ENCODE data around the gene PAX2. TPM values are rescaled to one million over a fixed set of nuclear protein-coding genes. Genes with fewer than 3 reads are reported as not detected.

Gene PAX2
- total RNA-seq, 4 donors from 2014 or later, result not detected

DNA sequence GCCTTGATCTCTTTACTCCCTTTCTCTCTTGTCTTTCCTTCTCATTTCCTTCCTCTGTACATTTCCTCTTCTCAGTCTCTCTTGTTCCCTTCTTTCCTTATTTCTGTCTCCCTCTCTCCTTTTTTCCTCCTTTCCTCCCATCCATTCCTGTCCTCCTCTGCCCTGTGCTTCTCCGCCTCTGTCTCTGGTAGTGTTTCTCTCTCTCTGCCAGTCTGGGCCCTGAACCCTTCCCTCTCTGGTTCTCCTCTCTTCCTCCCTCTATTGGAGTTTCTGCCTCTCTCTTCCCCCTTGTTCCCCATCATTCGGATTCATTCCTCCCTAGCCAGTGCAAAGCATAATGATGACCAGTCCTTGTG lies 13.2 kb upstream of the PAX2 start:
- Histone ChIP-seq H3K4me1 (peaks cover 0 to 40% (median 25%) of the 10 kb centered on the region in 3 donors), H3K4me3 (no peak overlapping the region), H3K27ac (no peak overlapping the region), H3K27me3 (peaks cover 100% of the 10 kb centered on the region), H3K36me3 (no peaks in the 10 kb centered on the region), H3K9me3 (no peaks in the 10 kb centered on the region)
- TF ChIP-seq EP300 (IDR thresholded peaks at IDR 0.05) (no peak), POLR2A (IDR thresholded peaks at IDR 0.05) (no peak), POLR2AphosphoS5 (IDR thresholded peaks at IDR 0.05) (no peak)
- TF ChIP-seq, protein P1, sequence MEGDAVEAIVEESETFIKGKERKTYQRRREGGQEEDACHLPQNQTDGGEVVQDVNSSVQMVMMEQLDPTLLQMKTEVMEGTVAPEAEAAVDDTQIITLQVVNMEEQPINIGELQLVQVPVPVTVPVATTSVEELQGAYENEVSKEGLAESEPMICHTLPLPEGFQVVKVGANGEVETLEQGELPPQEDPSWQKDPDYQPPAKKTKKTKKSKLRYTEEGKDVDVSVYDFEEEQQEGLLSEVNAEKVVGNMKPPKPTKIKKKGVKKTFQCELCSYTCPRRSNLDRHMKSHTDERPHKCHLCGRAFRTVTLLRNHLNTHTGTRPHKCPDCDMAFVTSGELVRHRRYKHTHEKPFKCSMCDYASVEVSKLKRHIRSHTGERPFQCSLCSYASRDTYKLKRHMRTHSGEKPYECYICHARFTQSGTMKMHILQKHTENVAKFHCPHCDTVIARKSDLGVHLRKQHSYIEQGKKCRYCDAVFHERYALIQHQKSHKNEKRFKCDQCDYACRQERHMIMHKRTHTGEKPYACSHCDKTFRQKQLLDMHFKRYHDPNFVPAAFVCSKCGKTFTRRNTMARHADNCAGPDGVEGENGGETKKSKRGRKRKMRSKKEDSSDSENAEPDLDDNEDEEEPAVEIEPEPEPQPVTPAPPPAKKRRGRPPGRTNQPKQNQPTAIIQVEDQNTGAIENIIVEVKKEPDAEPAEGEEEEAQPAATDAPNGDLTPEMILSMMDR (IDR thresholded peaks at IDR 0.05), result no peak
- ATAC-seq, result no peak
- WGBS, 2 donors (ENCODE audit: low coverage in 1 of 2), result 75 to 100% methylated on average over 1 to 2 of the region's 2 CpGs

- H3K36me3 ChIP-seq, result no peaks in the 10 kb centered on the region
- no peak for TF ChIP-seq POLR2AphosphoS5 (IDR thresholded peaks at IDR 0.05)
- TF ChIP-seq, protein P1 (IDR thresholded peaks at IDR 0.05), result no peak
- no peak for TF ChIP-seq EP300 (IDR thresholded peaks at IDR 0.05)
- TF ChIP-seq POLR2A (IDR thresholded peaks at IDR 0.05), result no peak
- H3K4me3 ChIP-seq, result no peak overlapping the region
- peaks cover 0 to 49% (median 34%) of the 10 kb centered on the region in 3 donors for H3K4me1 ChIP-seq
- H3K9me3 ChIP-seq, result no peaks in the 10 kb centered on the region
- 84% methylated on average over 3 of the region's 6 CpGs; no CpG with 5 or more reads in 1 of the 2 donors for WGBS, 2 donors (ENCODE audit: low coverage in 1 of 2)
- no peak overlapping the region for H3K27ac ChIP-seq
- peaks cover 100% of the 10 kb centered on the region for H3K27me3 ChIP-seq
- ATAC-seq, result no peak
These were observed 12.1 kb upstream of the PAX2 start for GRCh38 chr10:100733329-100733728.

- H3K36me3 ChIP-seq, result no peaks in the 10 kb centered on the region
- TF ChIP-seq POLR2AphosphoS5 (IDR thresholded peaks at IDR 0.05) (no peak), EP300 (IDR thresholded peaks at IDR 0.05) (no peak), POLR2A (IDR thresholded peaks at IDR 0.05) (no peak)
- TF ChIP-seq, protein P1 (IDR thresholded peaks at IDR 0.05), result no peak
- H3K4me1 ChIP-seq, result peaks cover 0 to 49% (median 31%) of the 10 kb centered on the region in 3 donors
- no peak overlapping the region for H3K27ac ChIP-seq
- no peak for ATAC-seq
- whole genome bisulfite sequencing, 2 donors (ENCODE audit: low coverage in 1 of 2), result 42 to 86% methylated on average over 3 to 6 of the region's 7 CpGs
- no peak overlapping the region for H3K4me3 ChIP-seq
- peaks cover 100% of the 10 kb centered on the region for H3K27me3 ChIP-seq
- H3K9me3 ChIP-seq, result no peaks in the 10 kb centered on the region
These were observed 10.9 kb upstream of the PAX2 start for GRCh38 chr10:100734295-100735086.

DNA sequence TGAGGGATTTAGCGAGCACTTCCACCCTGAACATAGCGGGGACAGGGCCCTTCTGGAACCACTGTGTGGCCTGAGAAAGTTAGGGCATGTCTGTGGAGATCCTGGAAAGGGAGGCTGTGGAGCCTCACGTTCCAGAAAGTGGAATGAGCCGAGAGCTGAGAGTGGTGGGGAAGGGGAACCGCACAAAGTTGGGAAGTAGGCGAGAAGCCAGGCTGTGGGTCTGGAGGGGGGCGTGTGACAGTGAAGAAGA lies 10.4 kb upstream of the PAX2 start:
- 17 to 21% methylated on average over 5 to 7 of the region's 7 CpGs for WGBS, 2 donors (ENCODE audit: low coverage in 1 of 2)
- Histone ChIP-seq H3K4me1 (peaks cover 0 to 49% (median 28%) of the 10 kb centered on the region in 3 donors), H3K4me3 (no peak overlapping the region), H3K9me3 (no peaks in the 10 kb centered on the region), H3K27me3 (peaks cover 100% of the 10 kb centered on the region), H3K27ac (no peak overlapping the region), H3K36me3 (no peaks in the 10 kb centered on the region)
- no peak for ATAC-seq
- TF ChIP-seq EP300 (IDR thresholded peaks at IDR 0.05) (no peak), POLR2AphosphoS5 (IDR thresholded peaks at IDR 0.05) (no peak), POLR2A (IDR thresholded peaks at IDR 0.05) (no peak)
- TF ChIP-seq, protein P1 (IDR thresholded peaks at IDR 0.05), result no peak
